Measurements from ENCODE around the gene CMTM7. TPM values are rescaled to one million over a fixed set of nuclear protein-coding genes. Genes with fewer than 3 reads are reported as not detected.

CMTM7 gene
- total and polyA plus RNA-seq, 2 of the 8 experiments (the other 6 are each of a cell fraction or from before 2014, with no cell fraction given), result 33.3 to 65.8 TPM

- H3K4me2 ChIP-seq (ENCODE audit: insufficient read depth in 1 of 2, low read depth in 2 of 2, low read length in 2 of 2), result no peak overlapping the region
- TF ChIP-seq BRCA1 (IDR thresholded peaks at IDR 0.05; ENCODE audit: low read depth, low read length), result no peak
- no peak for TF ChIP-seq RFX5 (IDR thresholded peaks at IDR 0.05; ENCODE audit: borderline replicate concordance, low read depth, low read length)
- no peak for TF ChIP-seq TBP (IDR thresholded peaks at IDR 0.05; ENCODE audit: low read depth, low read length)
- no peaks in the 10 kb centered on the region for H3K9me3 ChIP-seq (ENCODE audit: insufficient read depth in 2 of 2, low read depth in 1 of 2, low read length in 1 of 2)
- CTCF ChIA-PET (ENCODE audit: partially characterized antibody), result interaction anchor here (0.6 to 7.3 kb wide), 9 partner anchors 8 to 196 kb away, joined by 3 to 91 read pairs (median 4); no protein-coding TSS in a partner anchor
- H3K4ac ChIP-seq (replicated peaks; ENCODE audit: insufficient read length, low read depth, low read length), result no peak overlapping the region
- DNase-seq (ENCODE audit: low read depth in 1 of 2, low spot score in 2 of 2) (no peak), FAIRE-seq (no peak)
- H2BK20ac ChIP-seq (ENCODE audit: low read length), result no peak overlapping the region
- H3K27ac ChIP-seq (ENCODE audit: low read depth, low read length), result no peak overlapping the region
- H3K23ac ChIP-seq (ENCODE audit: insufficient read length), result no peak overlapping the region
- H3K4me1 ChIP-seq (replicated peaks in 1 of 4; ENCODE audit: control insufficient read depth in 3 of 4, insufficient read depth in 4 of 4, low read length in 3 of 4), result peaks cover 0 to 5% (median 0%) of the 10 kb centered on the region in 4 experiments; a peak in 2 of 7 replicates
- no peak overlapping the region for H2BK5ac ChIP-seq (ENCODE audit: low read depth, low read length)
- no peak overlapping the region for H4K8ac ChIP-seq (ENCODE audit: extremely low read depth, insufficient read depth, low read length)
- H4K5ac ChIP-seq (ENCODE audit: insufficient read length, low read depth, low read length), result no peak overlapping the region
- no peaks in the 10 kb centered on the region for H3K36me3 ChIP-seq (ENCODE audit: control insufficient read depth in 2 of 4, insufficient read depth in 4 of 4, low read length in 3 of 4)
- H2BK12ac ChIP-seq (ENCODE audit: low read depth, low read length), result no peak overlapping the region
- no peaks in the 10 kb centered on the region for H3K27me3 ChIP-seq (replicated peaks in 1 of 4; ENCODE audit: control insufficient read depth in 3 of 4, extremely low read depth in 1 of 4, insufficient read depth in 3 of 4, low read length in 3 of 4)
- H3K18ac ChIP-seq (ENCODE audit: extremely low read depth, low read length), result no peak overlapping the region
- H3K23me2 ChIP-seq (ENCODE audit: low read depth, low read length), result no peaks in the 10 kb centered on the region
- no peak overlapping the region for H3K9ac ChIP-seq (replicated peaks in 1 of 4; ENCODE audit: extremely low read depth in 1 of 4, low read depth in 3 of 4, low read length in 3 of 4)
- H4K20me1 ChIP-seq (replicated peaks in 1 of 2; ENCODE audit: control insufficient read depth in 1 of 2, insufficient read depth in 2 of 2, low read length in 2 of 2), result no peaks in the 10 kb centered on the region
- H4K91ac ChIP-seq (replicated peaks; ENCODE audit: insufficient read length, low read length), result no peak overlapping the region
- 88% methylated on average over 7 of the region's 7 CpGs; no CpG with 5 or more reads in 1 of the 2 experiments for WGBS, 2 experiments (ENCODE audit: extremely low coverage in 1 of 2, insufficient coverage in 1 of 2, insufficient read length in 1 of 2, insufficient replicate concordance in 2 of 2, low coverage in 1 of 2, low lambda C conversion rate in 2 of 2, missing lambda C conversion rate in 1 of 2)
- no peak overlapping the region for H3K56ac ChIP-seq (replicated peaks; ENCODE audit: insufficient read length, low read depth, low read length)
- no peak overlapping the region for H2AFZ ChIP-seq (ENCODE audit: low read length)
- H2AK5ac ChIP-seq (ENCODE audit: low read depth, low read length), result no peak overlapping the region
- no peaks in the 10 kb centered on the region for H3K79me1 ChIP-seq (ENCODE audit: low read depth, low read length)
- no peak overlapping the region for H3K14ac ChIP-seq (ENCODE audit: insufficient read length)
- POLR2A ChIA-PET (ENCODE audit: partially characterized antibody), result interaction anchor here (0.9 kb wide), 1 partner anchor 42 kb away, joined by 3 read pairs; no protein-coding TSS in a partner anchor
- no peak overlapping the region for H2BK15ac ChIP-seq (ENCODE audit: low read length)
- no peak overlapping the region for H3K4me3 ChIP-seq (ENCODE audit: extremely low read depth in 1 of 4, insufficient read depth in 2 of 4, low read depth in 3 of 4, low read length in 4 of 4)
- no peaks in the 10 kb centered on the region for H3K79me2 ChIP-seq (ENCODE audit: control insufficient read depth in 1 of 2, insufficient read depth in 2 of 2, low read length in 2 of 2)
- no peak overlapping the region for H2BK120ac ChIP-seq (replicated peaks; ENCODE audit: low read depth, low read length)
These were observed 20.0 kb upstream of the CMTM7 start for GRCh38 chr3:32371461-32372212.
